Stomach (tissue), 9 donors: ENCODE results near the gene ELN. TPM values are rescaled to one million over a fixed set of nuclear protein-coding genes. Genes with fewer than 3 reads are reported as not detected.
A peak's percentile ranks its signal among the peaks of the same experiment; 100 is the strongest.

Source experiments
- DNase-seq, 2 donors: peaks; one replicate each; pipeline versions ENCODE4 v3.0.0 to v3.0.0-alpha.2; 2013 to 2019
- H3K27ac ChIP-seq, 5 donors: fragments of 200-600 bp in 4 of 5; sonication (generic) in 4 of 5; one replicate each; pipeline ENCODE4 v1.5.1; 2013 to 2019; ENCODE audit warnings: mild to moderate bottlenecking in 1 of 5, moderate library complexity in 1 of 5
- H3K27me3 ChIP-seq, 3 donors: fragments of 200-600 bp; sonication (generic); one replicate each; pipeline ENCODE4 v1.5.1; 2017 to 2019; ENCODE audit warnings: mixed run types in 1 of 3
- H3K36me3 ChIP-seq, 4 donors: fragments of 200-600 bp; sonication (generic); 1 replicate in 3 of 4; 2 replicates in 1 of 4; pipeline ENCODE4 v1.5.1; 2016 to 2019
- H3K4me1 ChIP-seq, 4 donors: fragments of 200-600 bp; sonication (generic); one replicate each; pipeline ENCODE4 v1.5.1; 2016 to 2019
- H3K4me3 ChIP-seq, 4 donors: fragments of 200-600 bp; sonication (generic) in 3 of 4; one replicate each; pipeline ENCODE4 v1.5.1; 2016 to 2019; ENCODE audit warnings: mild to moderate bottlenecking in 1 of 4
- H3K9me3 ChIP-seq, 4 donors: fragments of 200-600 bp; sonication (generic); one replicate each; pipeline ENCODE4 v1.5.1; 2016 to 2019
- CTCF ChIP-seq, 7 experiments: fragments of 450-650 bp in 4 of 7; fragments of 200-600 bp in 3 of 7; sonication (generic) in 3 of 7; IDR thresholded peaks; one replicate each; pipeline ENCODE4 v1.5.1; 2016 to 2019; ENCODE audit warnings: antibody characterized with exemption in 7 of 7, control low read depth in 2 of 7, mild to moderate bottlenecking in 1 of 7
- EP300 ChIP-seq: sonication (generic); formaldehyde crosslinking; IDR thresholded peaks from one replicate; pipeline ENCODE4 v1.6.1; 2017; ENCODE audit warnings: antibody characterized with exemption
- POLR2A ChIP-seq, 4 donors: fragments of 450-650 bp; IDR thresholded peaks; one replicate each; pipeline ENCODE4 v1.6.1; 2016; ENCODE audit warnings: antibody characterized with exemption in 4 of 4, control low read depth in 2 of 4, mild to moderate bottlenecking in 1 of 4, moderate library complexity in 1 of 4
- POLR2AphosphoS5 ChIP-seq, 3 donors: sonication (generic); formaldehyde crosslinking; IDR thresholded peaks; one replicate each; pipeline ENCODE4 v1.6.1; 2016; ENCODE audit warnings: antibody characterized with exemption in 3 of 3
- WGBS, 5 donors: extraction: QIAGEN DNeasy Blood & Tissue Kit in 3 of 5; methylation state at CpG; one replicate each; pipeline versions ENCODE4 v1.1.5 to v1.1.7; 2013 to 2018; 5-methylcytosine and 5-hydroxymethylcytosine counted together
- intact Hi-C: fragments of 100-400 bp; cut with DNase I; formaldehyde crosslinking; loops from one replicate; pipeline ENCODE4 v1.15.1; 2023; ENCODE audit warnings: low total_unique reads
- polyA plus RNA-seq, 3 donors: library from polyadenylated mRNA; stranded (reverse); fragments of 200-250 nt; gene quantifications; one replicate each; pipeline ENCODE4 v1.2.3, GENCODE V29; 2013
- total RNA-seq, 5 donors: library from RNA; depleted of rRNA; stranded (reverse); fragments of >200 nt; gene quantifications; one replicate each; pipeline versions ENCODE4 v1.1.0 to v1.2.3, GENCODE V29; 2014 to 2016
- donor health status: healthy with polysubstance abuse.
- donor health status: Bipolar disorder and iron deficiency.
- donor health status: healthy.

The ELN gene
- total and polyA plus RNA-seq, 8 donors = 19.4 to 274 (median 66.5) TPM

GRCh38 chr7:74068378-74069085, 40.6 kb downstream of the ELN start:
- no peak for DNase-seq
- Histone ChIP-seq H3K9me3 (no peaks in the 10 kb centered on the region), H3K36me3 (peaks cover 5 to 45% (median 25%) of the 10 kb centered on the region in 4 donors), H3K4me3 (no peak overlapping the region), H3K27ac (peak overlapping the region in 1 of 5 donors; percentile 53), H3K4me1 (peaks cover 0 to 9% (median 2%) of the 10 kb centered on the region in 4 donors), H3K27me3 (no peaks in the 10 kb centered on the region)
- intact Hi-C loops = no loop called here
- TF ChIP-seq POLR2AphosphoS5 (IDR thresholded peaks at IDR 0.05) = no peak
- TF ChIP-seq EP300 = no peak
- no peak for TF ChIP-seq CTCF (IDR thresholded peaks at IDR 0.05)
- 71 to 86% (median 81%) methylated on average over 19 to 20 of the region's 20 CpGs for WGBS, 5 donors

GRCh38 chr7:74069086-74069541, 41.1 kb downstream of the ELN start:
- H3K36me3 ChIP-seq = peaks cover 5 to 40% (median 23%) of the 10 kb centered on the region in 4 donors
- H3K9me3 ChIP-seq = no peaks in the 10 kb centered on the region
- H3K4me1 ChIP-seq = peaks cover 0 to 9% (median 2%) of the 10 kb centered on the region in 4 donors
- no peak overlapping the region for H3K4me3 ChIP-seq
- H3K27ac ChIP-seq = no peak overlapping the region
- 83 to 92% (median 88%) methylated on average over 14 to 16 of the region's 16 CpGs for WGBS, 5 donors
- TF ChIP-seq POLR2A (IDR thresholded peaks at IDR 0.05) (no peak), POLR2AphosphoS5 (IDR thresholded peaks at IDR 0.05) (no peak), CTCF (IDR thresholded peaks at IDR 0.05) (no peak), EP300 (no peak)
- no peak for DNase-seq
- H3K27me3 ChIP-seq = no peaks in the 10 kb centered on the region
- intact Hi-C loops = no loop called here

- Histone ChIP-seq H3K4me1 (peaks cover 0 to 9% (median 2%) of the 10 kb centered on the region in 4 donors), H3K27ac (no peak overlapping the region), H3K4me3 (no peak overlapping the region), H3K27me3 (no peaks in the 10 kb centered on the region), H3K36me3 (peaks cover 0 to 33% (median 19%) of the 10 kb centered on the region in 4 donors), H3K9me3 (no peaks in the 10 kb centered on the region)
- TF ChIP-seq POLR2AphosphoS5 (IDR thresholded peaks at IDR 0.05) = no peak
- TF ChIP-seq CTCF (IDR thresholded peaks at IDR 0.05) = no peak
- no peak for TF ChIP-seq POLR2A (IDR thresholded peaks at IDR 0.05)
- no peak for TF ChIP-seq EP300
- no peak for DNase-seq
- WGBS, 5 donors = 70 to 78% (median 76%) methylated on average over 11 of the region's 11 CpGs
- intact Hi-C loops = loop anchor here (10.0 kb wide), 1 partner anchor 135 kb away; no protein-coding TSS in a partner anchor
Observed at GRCh38 chr7:74069790-74070618, 42.0 kb downstream of the ELN start.

GRCh38 chr7:74070619-74070921, 42.6 kb downstream of the ELN start:
- no peak for DNase-seq
- H3K27me3 ChIP-seq = no peaks in the 10 kb centered on the region
- TF ChIP-seq POLR2A (IDR thresholded peaks at IDR 0.05) (no peak), EP300 (no peak), POLR2AphosphoS5 (IDR thresholded peaks at IDR 0.05) (no peak), CTCF (IDR thresholded peaks at IDR 0.05) (no peak)
- no peaks in the 10 kb centered on the region for H3K9me3 ChIP-seq
- H3K27ac ChIP-seq = no peak overlapping the region
- intact Hi-C loops = loop anchor here (10.0 kb wide), 1 partner anchor 134 kb away; no protein-coding TSS in a partner anchor
- peaks cover 0 to 28% (median 15%) of the 10 kb centered on the region in 4 donors for H3K36me3 ChIP-seq
- H3K4me3 ChIP-seq = no peak overlapping the region
- peaks cover 0 to 9% (median 2%) of the 10 kb centered on the region in 4 donors for H3K4me1 ChIP-seq
- WGBS, 5 donors = 53 to 73% (median 62%) methylated on average over 6 of the region's 6 CpGs
